Measurements from ENCODE around the gene EOGT.

EOGT gene

DNA sequence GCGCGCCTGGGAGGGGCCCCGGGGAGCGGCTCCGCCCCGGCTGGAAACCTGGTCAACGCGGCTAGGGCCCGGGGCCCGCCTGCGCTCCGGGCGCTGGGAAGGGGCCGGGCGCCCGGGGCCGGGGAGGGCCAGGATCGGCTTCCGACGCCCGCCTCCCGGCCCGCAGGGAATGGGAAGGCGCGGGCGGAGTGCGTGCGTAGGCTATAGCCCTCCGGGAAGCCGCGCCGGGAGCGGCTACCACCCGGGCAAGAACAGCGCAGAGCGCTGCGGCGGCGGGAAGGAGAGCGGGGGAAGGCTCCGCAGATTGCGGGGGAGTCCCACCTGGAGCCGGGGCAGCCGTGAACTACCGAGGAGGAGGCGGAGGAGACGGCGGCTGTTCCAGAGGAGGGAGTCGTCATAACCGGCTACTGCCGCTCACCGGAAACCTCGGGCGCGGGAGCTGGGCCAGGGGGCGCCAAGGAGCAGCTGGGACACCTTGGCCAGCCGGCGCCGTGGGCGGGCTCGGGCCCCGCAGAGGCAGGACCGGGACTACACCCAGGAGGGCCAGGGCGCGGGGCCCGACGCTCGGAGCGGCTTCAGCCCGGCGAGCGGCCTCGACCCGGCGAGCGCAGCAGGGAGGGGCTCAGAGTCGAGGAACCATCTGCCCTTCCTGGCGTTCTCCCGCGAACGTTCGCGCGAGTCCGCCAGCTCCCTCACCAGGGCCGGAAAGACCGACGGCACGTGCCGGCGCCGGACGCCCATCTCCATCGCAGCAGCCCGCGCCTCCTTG is at the start of gene EOGT:
TSS of gene EOGT (minus strand) at position 432 of the 769 bp plus-strand sequence. CDS start 3,838 bp downstream, outside the sequence.
- peak; percentile 87 for DNase-seq

GRCh38 chr3:69059688-69060087 is 46.2 kb upstream of the EOGT start:
- DNase-seq, result no peak

DNA sequence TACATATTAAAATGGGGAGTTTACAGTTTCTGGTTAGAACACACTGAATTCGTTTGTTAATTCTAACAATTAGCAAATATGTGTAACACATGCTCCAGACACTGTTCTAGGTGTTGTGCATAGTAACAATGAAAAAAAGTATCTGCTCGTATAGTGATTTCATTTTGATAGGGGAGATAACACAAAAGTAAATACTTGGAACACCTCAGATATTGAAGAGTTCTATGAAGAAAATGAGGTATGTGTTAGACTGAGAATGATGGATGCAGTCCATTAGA is 45.4 kb upstream of the EOGT start:
- DNase-seq, result no peak

GRCh38 chr3:69058180-69058946 is 44.9 kb upstream of the EOGT start:
- no peak for DNase-seq

GRCh38 chr3:69052472-69052898 is 39.0 kb upstream of the EOGT start:
- no peak for DNase-seq

- DNase-seq, result no peak
These were observed 38.4 kb upstream of the EOGT start, which contains the start of gene TMF1 for GRCh38 chr3:69051756-69052471. Gene TMF1 (minus strand): TSS chr3:69052333. CDS start chr3:69052086, 247 bp downstream.

- no peak for DNase-seq
These were observed 35.5 kb upstream of the EOGT start for GRCh38 chr3:69048990-69049389.

DNA sequence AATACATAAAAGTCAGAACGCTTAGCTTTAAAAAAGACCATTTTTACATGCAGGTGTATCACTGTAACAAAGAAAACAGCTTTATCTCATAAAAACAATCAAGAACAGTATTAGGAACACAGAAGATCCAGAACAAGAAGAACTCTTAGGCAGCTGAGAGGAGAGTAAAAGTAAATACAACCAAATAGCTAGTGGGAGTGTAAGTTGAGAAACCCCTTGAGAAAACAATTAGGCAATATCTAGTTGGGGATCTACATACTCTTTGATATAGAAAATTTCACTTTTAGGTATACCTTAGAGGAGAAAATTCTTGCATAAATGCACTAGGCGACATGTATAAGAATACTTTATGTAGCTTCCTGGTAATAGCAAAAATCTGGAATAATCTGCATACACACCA is 31.1 kb upstream of the EOGT start:
- DNase-seq, result no peak

DNA sequence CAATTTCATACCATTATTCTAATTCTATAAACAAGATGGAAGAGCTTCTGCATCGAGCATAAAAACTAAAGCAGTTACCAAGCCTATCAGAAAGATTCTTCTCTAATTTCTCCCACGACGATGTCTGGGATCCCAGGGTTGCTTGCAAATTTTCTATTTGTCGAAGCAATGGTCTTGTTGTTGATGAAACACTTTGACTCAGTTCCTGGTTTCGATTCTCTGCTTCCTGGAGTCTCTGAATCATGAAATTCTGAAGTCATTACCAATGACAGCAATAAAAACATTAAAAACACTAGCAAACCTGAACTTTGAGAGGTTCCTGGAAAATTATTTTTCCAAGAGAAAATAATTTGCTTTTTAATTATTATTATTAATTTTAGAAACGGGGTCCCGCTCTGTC is 20.0 kb upstream of the EOGT start:
- DNase-seq, result no peak

DNA sequence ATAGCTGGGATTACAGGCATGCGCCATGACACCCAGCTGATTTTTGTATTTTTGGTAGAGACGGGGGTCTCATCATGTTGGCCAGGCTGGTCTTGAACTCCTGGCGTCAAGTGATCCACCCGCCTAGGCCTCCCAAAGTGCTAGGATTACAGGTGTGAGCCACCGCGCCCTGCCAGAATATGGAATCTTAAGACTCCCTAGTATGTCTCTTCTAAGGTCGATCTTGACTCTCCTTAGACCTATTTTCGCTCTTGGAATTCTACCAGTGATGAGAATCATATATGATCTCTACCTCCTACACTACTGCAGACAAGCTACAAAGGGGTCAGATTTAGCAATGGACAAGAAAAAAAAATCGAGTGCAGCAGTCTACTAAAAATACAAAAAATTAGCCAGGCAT is 19.3 kb upstream of the EOGT start:
- no peak for DNase-seq

DNA sequence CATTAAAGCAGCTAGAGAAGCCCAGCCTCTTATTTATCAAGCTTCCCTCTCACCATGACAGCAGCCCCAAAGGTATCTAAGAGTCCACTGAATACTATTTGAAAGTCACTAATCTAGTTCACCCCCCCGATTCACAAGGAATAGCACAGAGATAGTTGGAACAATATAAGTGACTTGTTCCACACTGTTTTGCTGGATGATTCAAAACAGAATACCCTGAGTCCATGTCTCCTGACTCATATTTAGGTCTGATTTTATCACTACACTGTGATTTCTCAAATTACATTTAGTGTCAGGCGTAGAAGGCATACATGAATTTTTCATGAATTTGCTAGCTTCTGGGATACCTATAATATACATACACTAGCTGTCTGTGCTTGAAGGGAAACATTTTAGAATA is 18.7 kb upstream of the EOGT start:
- DNase-seq, result no peak

GRCh38 chr3:69031635-69032034 is 18.2 kb upstream of the EOGT start:
- DNase-seq, result no peak

GRCh38 chr3:69020857-69021256 is 7.4 kb upstream of the EOGT start:
- DNase-seq, result no peak

GRCh38 chr3:69020424-69020823 is 6.9 kb upstream of the EOGT start:
- DNase-seq, result no peak

DNA sequence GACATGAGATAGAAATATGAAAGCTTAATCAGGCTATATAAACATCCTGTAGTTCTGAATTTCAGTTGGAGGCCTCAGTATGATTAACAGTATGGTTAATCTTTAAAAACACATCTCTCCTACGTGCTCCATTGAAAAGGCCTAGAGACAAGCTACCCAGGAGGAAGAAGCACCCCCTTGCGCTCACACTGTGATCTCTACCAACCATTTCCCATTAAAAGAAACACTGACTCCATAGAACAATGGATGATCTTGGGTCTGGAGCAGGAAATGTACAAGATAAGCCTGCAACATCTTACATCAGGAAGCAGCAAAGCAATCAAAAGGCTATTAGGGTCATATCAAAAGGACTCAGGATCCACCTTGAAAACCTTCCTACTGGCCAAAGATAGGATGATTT is 3.4 kb upstream of the EOGT start:
- DNase-seq, result no peak

- DNase-seq, result no peak
These were observed 2.6 kb upstream of the EOGT start for GRCh38 chr3:69016102-69016501.

GRCh38 chr3:69014022-69014580 is 617 bp upstream of the EOGT start:
- no peak for DNase-seq

GRCh38 chr3:69012800-69013252 is 658 bp downstream of the EOGT start:
- DNase-seq, result no peak

- DNase-seq, result no peak
These were observed 1.2 kb downstream of the EOGT start for GRCh38 chr3:69012100-69012799.

DNA sequence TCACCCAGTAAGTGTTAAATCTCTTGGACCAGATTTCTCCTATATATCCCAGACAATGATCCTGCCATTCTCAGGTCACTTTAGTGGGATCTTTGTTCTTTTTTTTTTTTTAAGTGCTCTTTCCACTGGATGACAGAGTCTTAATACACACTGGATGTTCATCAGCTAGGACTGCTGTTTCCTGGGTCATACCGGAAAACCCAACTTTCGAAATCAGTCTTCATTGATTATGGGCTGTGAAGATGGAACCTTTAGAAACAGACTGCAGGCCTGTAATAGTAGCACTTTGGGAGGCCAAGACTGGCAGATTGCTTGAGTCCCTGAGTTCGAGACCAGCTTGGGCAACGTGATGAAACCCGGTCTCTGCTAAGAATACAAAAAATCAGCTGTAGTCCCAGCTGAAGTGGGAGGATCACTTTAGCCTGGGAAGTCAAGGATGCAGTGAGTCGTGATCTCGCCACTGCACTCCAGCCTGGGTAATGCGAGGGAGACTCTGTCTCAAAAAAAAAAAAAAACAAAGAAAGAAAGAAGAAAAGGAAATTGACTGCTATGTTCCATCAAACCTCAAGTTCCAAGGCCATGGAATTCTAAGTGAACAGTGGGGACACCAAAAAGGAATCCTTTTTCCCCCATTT is 2.3 kb downstream of the EOGT start:
- DNase-seq, result no peak

DNA sequence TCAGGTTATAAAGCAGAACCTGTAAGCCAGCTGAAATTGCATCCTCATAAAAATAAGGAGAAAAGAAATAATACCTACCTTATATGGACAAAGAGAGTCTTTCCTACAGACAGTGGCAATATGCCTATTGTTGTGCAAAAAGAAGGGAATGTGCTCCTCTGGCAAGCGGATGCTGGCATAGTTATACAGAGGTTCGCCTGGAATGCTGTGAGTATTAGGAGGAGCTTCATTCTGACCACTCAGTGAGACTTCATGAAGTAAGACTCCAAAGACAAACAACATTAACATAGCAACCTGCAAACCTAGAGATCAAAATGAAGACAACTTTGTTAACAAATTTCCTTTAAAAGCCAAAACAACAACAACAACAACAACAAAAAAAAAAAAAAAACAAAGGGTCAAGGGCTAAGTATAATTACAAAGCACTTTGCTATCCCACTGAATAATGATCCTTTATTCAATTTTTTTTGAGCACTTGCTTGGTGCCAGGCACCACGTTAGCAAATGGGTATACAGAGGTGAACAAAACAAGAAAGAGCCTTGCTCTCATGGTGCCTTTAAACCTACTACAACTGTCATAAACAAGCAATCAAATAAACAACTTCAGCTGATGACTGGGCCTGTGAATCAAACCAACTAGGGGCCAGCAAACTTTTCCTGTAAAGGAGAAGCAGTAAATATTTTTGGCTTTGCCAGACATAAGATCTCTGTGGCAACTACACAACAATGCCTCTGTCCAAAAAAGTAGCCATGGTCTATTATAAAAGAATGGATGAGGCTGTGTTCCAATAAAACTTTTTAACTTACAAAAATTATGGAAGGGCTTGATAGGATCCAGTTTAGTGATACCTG is 3.7 kb downstream of the EOGT start:
- no peak for DNase-seq
